ENCODE results near the gene CAP1. TPM values are rescaled to one million over a fixed set of nuclear protein-coding genes. Genes with fewer than 3 reads are reported as not detected.
A peak's percentile ranks its signal among the peaks of the same experiment; 100 is the strongest.

Gene CAP1
- total RNA-seq, 2 experiments from 2014 or later = 527 to 553 TPM

DNA sequence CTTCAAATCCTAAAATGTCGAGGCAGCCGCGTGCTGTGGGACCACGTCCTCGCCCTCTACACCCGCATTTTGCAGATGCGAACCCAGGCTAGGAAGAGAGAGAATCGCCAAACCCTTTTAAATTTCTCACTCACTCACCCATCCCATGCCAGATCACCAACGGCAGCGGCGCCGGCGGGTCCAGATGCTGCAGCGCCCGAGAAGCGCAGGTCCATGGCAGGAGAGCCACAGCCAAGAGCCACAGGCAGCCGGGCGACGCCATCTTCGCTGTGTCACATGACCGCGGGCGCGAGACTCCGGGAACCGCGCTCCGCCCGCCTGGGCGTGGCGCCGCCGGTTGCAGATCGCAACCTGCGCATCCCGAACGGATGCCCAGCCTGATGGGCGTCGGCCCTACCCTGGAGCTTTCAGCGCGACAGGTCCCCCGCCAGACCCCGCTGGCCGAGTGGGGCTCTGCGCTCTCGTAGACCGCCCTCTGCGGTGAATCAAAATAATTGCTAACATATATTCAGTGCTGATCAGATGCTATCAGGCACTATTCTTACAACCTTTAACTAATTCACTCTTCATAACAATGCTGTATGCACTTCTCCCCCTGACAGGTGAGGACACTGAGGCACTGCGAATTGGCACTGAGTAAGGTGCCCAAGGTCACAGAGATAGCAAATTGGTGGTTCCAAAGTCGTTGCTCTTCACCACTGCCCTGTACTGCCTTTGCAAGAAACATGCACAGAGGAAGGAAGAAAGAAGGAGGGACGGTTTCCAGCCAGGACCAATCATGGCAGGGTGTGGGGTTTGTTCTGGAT is 56.7 kb downstream of the CAP1 start, which contains the start of gene PPT1:
Gene PPT1 (minus strand): TSS at position 276 of the 806 bp plus-strand sequence. CDS start 14 bp downstream, at position 262.
- POLR2A ChIA-PET = no interaction called here
- CTCF ChIA-PET = interaction anchor here (1.2 to 1.6 kb wide), 2 partner anchors 56 to 307 kb away, joined by 3 read pairs; no protein-coding TSS in a partner anchor
- Mint-ChIP-seq H3K36me3 (ENCODE audit: low read depth) (peaks cover 17% of the 10 kb centered on the region), H3K9me3 (ENCODE audit: low read depth) (peaks cover 2% of the 10 kb centered on the region), H3K4me1 (peaks cover 37% of the 10 kb centered on the region), H3K27me3 (peaks cover 4% of the 10 kb centered on the region), H3K4me3 (peak within 1 kb of the TSS; percentile 90), H3K27ac (peak within 1 kb of the TSS; percentile 91)
- peak; percentile 96 for ATAC-seq
- intact Hi-C loops (cut with DNase I, micrococcal nuclease) = loop anchor here in 1 of 2 experiments (1.0 to 2.0 kb wide), 3 partner anchors 56 to 218 kb away; partner anchors contain the start of genes CAP1 and RLF
- DNase-seq = peak; percentile 91

- H3K9me3 Mint-ChIP-seq (ENCODE audit: low read depth) = peaks cover 6% of the 10 kb centered on the region
Observed at GRCh38 chr1:40102038-40102437, 61.5 kb downstream of the CAP1 start.

GRCh38 chr1:40102896-40103295 is 62.4 kb downstream of the CAP1 start:
- ChIA-PET CTCF (interaction anchor here (0.9 kb wide), 1 partner anchor 212 kb away, joined by 3 read pairs; no protein-coding TSS in a partner anchor), POLR2A (no interaction called here)
- Mint-ChIP-seq H3K36me3 (ENCODE audit: low read depth) (no peaks in the 10 kb centered on the region), H3K27me3 (peaks cover 4% of the 10 kb centered on the region), H3K4me3 (no peak overlapping the region), H3K9me3 (ENCODE audit: low read depth) (peaks cover 6% of the 10 kb centered on the region), H3K4me1 (peaks cover 3% of the 10 kb centered on the region), H3K27ac (no peak overlapping the region)
- intact Hi-C loops (cut with DNase I, micrococcal nuclease) = no loop called here
- DNase-seq (no peak), ATAC-seq (no peak)

More at GRCh38 chr1:40102038-40102437, 61.5 kb downstream of the CAP1 start:
- Mint-ChIP-seq H3K4me1 (peaks cover 9% of the 10 kb centered on the region), H3K27ac (no peak overlapping the region), H3K4me3 (no peak overlapping the region), H3K36me3 (ENCODE audit: low read depth) (no peaks in the 10 kb centered on the region), H3K27me3 (peaks cover 4% of the 10 kb centered on the region)
- ATAC-seq = no peak
- ChIA-PET CTCF (interaction anchor here (0.7 to 0.8 kb wide), 2 partner anchors 104 to 219 kb away, joined by 4 read pairs; no protein-coding TSS in a partner anchor), POLR2A (no interaction called here)
- no peak for DNase-seq
- intact Hi-C loops (cut with DNase I, micrococcal nuclease) = no loop called here

- ATAC-seq = peak; percentile 60
- Mint-ChIP-seq H3K36me3 (ENCODE audit: low read depth) (peaks cover 4% of the 10 kb centered on the region), H3K9me3 (ENCODE audit: low read depth) (peaks cover 11% of the 10 kb centered on the region), H3K4me3 (no peak overlapping the region), H3K4me1 (peaks cover 3% of the 10 kb centered on the region), H3K27ac (no peak overlapping the region), H3K27me3 (peaks cover 5% of the 10 kb centered on the region)
- CTCF ChIA-PET = no interaction called here
- intact Hi-C loops (cut with DNase I, micrococcal nuclease) = no loop called here
- POLR2A ChIA-PET = no interaction called here
- no peak for DNase-seq
Observed at GRCh38 chr1:40105028-40105427, 64.5 kb downstream of the CAP1 start.

- ChIA-PET POLR2A (no interaction called here), CTCF (interaction anchor here (0.6 to 0.7 kb wide), 2 partner anchors 9 to 210 kb away, joined by 4 to 5 read pairs; partner anchors contain the start of gene COL9A2)
- Mint-ChIP-seq H3K36me3 (ENCODE audit: low read depth) (peaks cover 8% of the 10 kb centered on the region), H3K4me3 (no peak overlapping the region), H3K9me3 (ENCODE audit: low read depth) (peaks cover 13% of the 10 kb centered on the region), H3K27ac (no peak overlapping the region), H3K4me1 (peaks cover 3% of the 10 kb centered on the region), H3K27me3 (peaks cover 13% of the 10 kb centered on the region)
- intact Hi-C loops (cut with DNase I, micrococcal nuclease) = no loop called here
- DNase-seq (no peak), ATAC-seq (no peak)
Observed at GRCh38 chr1:40107290-40107959, 66.9 kb downstream of the CAP1 start.

GRCh38 chr1:40110389-40110788 is 69.9 kb downstream of the CAP1 start:
- ChIA-PET CTCF (interaction anchor here (0.7 to 1.4 kb wide), 3 partner anchors 27 to 159 kb away, joined by 3 to 6 read pairs (median 3); no protein-coding TSS in a partner anchor), POLR2A (no interaction called here)

GRCh38 chr1:40114400-40114799 is 73.9 kb downstream of the CAP1 start:
- H3K27me3 Mint-ChIP-seq = peaks cover 16% of the 10 kb centered on the region
- ChIA-PET CTCF (no interaction called here), POLR2A (no interaction called here)
- intact Hi-C loops (cut with DNase I, micrococcal nuclease) = no loop called here
- H3K9me3 Mint-ChIP-seq (ENCODE audit: low read depth) = peaks cover 8% of the 10 kb centered on the region
- peaks cover 4% of the 10 kb centered on the region for H3K36me3 Mint-ChIP-seq (ENCODE audit: low read depth)
- no peak overlapping the region for H3K4me3 Mint-ChIP-seq
- H3K4me1 Mint-ChIP-seq = no peaks in the 10 kb centered on the region
- no peak overlapping the region for H3K27ac Mint-ChIP-seq
- ATAC-seq (no peak), DNase-seq (no peak)

More at GRCh38 chr1:40110389-40110788, 69.9 kb downstream of the CAP1 start:
- H3K27ac Mint-ChIP-seq = no peak overlapping the region
- ATAC-seq (no peak), DNase-seq (no peak)
- H3K4me3 Mint-ChIP-seq = no peak overlapping the region
- no peaks in the 10 kb centered on the region for H3K4me1 Mint-ChIP-seq
- peaks cover 11% of the 10 kb centered on the region for H3K9me3 Mint-ChIP-seq (ENCODE audit: low read depth)
- intact Hi-C loops (cut with DNase I, micrococcal nuclease) = no loop called here
- H3K36me3 Mint-ChIP-seq (ENCODE audit: low read depth) = peaks cover 8% of the 10 kb centered on the region
- peaks cover 15% of the 10 kb centered on the region for H3K27me3 Mint-ChIP-seq

- intact Hi-C loops (cut with DNase I, micrococcal nuclease) = no loop called here
- POLR2A ChIA-PET = no interaction called here
- Mint-ChIP-seq H3K36me3 (ENCODE audit: low read depth) (no peaks in the 10 kb centered on the region), H3K27me3 (peaks cover 6% of the 10 kb centered on the region), H3K9me3 (ENCODE audit: low read depth) (no peaks in the 10 kb centered on the region), H3K4me1 (no peaks in the 10 kb centered on the region), H3K4me3 (no peak overlapping the region), H3K27ac (no peak overlapping the region)
- no peak for DNase-seq
- CTCF ChIA-PET = interaction anchor here (1.7 kb wide), 1 partner anchor 24 kb away, joined by 9 read pairs; no protein-coding TSS in a partner anchor
- no peak for ATAC-seq
Observed at GRCh38 chr1:40120128-40120527, 79.6 kb downstream of the CAP1 start.

Other genes with a start within 250 kb of the CAP1 start
- 10 to 100 TPM; 31.4 to 51.7 TPM for gene TRIT1, start 157.2 kb upstream of the CAP1 start, total RNA-seq
- under 1 TPM; 0.11 to 0.16 TPM for gene MYCL, start 138.8 kb upstream of the CAP1 start, total RNA-seq
- gene MFSD2A, start 85.6 kb upstream of the CAP1 start, total RNA-seq = 10 to 100 TPM in 1 of 2 experiments, 1 to 10 TPM in 1; 8.8 to 12.8 TPM
- 10 to 100 TPM; 75.4 to 77.4 TPM for gene PPT1, start 56.5 kb downstream of the CAP1 start, total RNA-seq
- gene RLF, start 120.7 kb downstream of the CAP1 start, total RNA-seq = 10 to 100 TPM; 20.1 to 20.9 TPM
- gene TMCO2, start 207.2 kb downstream of the CAP1 start, total RNA-seq = not detected
- gene ZMPSTE24, start 217.5 kb downstream of the CAP1 start, total RNA-seq = 10 to 100 TPM; 20.7 to 23.0 TPM

Measured in activated CD4-positive, alpha-beta T cell treated with anti-CD3 and anti-CD28 coated beads for 36 hours (primary cell).